Liver (tissue), 3 donors: ENCODE data around the gene USP24.

Experiments
- CTCF ChIP-seq: fragments of 150-350 bp; IDR thresholded peaks from 2 replicates; pipeline ENCODE4 v1.5.1; 2017; ENCODE audit warnings: improper control_type of control experiment, low read depth, low read length; ENCODE audit not compliant: missing input control
- FOXA1 ChIP-seq: IDR thresholded peaks from 2 replicates; pipeline ENCODE4 v1.6.1; 2016; ENCODE audit warnings: antibody characterized with exemption
- MAX ChIP-seq: IDR thresholded peaks from 2 replicates; pipeline ENCODE4 v1.6.1; 2016; ENCODE audit warnings: antibody characterized with exemption
- RAD21 ChIP-seq, 2 donors: IDR thresholded peaks; 2 replicates each; pipeline ENCODE4 v1.6.1; 2016; ENCODE audit warnings: antibody characterized with exemption in 2 of 2, mild to moderate bottlenecking in 2 of 2
- REST ChIP-seq: IDR thresholded peaks from 2 replicates; pipeline ENCODE4 v1.6.1; 2016; ENCODE audit warnings: antibody characterized with exemption, mild to moderate bottlenecking
- TAF1 ChIP-seq: conservative IDR thresholded peaks from 2 replicates; pipeline ENCODE4 v1.6.1; 2016; ENCODE audit warnings: antibody characterized with exemption, mild to moderate bottlenecking
- donor health status: healthy.
- donor health status: healthy.

GRCh38 chr1:55200667-55201066, 14.5 kb downstream of the USP24 start:
- no peak for TF ChIP-seq REST
- TF ChIP-seq CTCF = no peak
- TF ChIP-seq RAD21 (IDR thresholded peaks at IDR 0.05) = no peak
- no peak for TF ChIP-seq TAF1
- TF ChIP-seq FOXA1 = no peak
- TF ChIP-seq MAX = no peak
